Measurements from ENCODE around the gene STIP1. TPM values are rescaled to one million over a fixed set of nuclear protein-coding genes. Genes with fewer than 3 reads are reported as not detected.

STIP1 gene
- total RNA-seq, 1 experiment from 2014 or later = 557 TPM

- intact Hi-C loops (cut with micrococcal nuclease) = no loop called here
- Histone ChIP-seq H4K20me1 (ENCODE audit: low read length) (peaks cover 8% of the 10 kb centered on the region; the same call in 1 of the 2 replicates), H3F3A (ENCODE audit: low read length, unreplicated experiment) (peaks cover 11% of the 10 kb centered on the region), H3K27me3 (ENCODE audit: low read length) (no peaks in the 10 kb centered on the region), H3K27ac (ENCODE audit: low read length) (no peak overlapping the region), H2AFZ (ENCODE audit: low read length) (no peak overlapping the region), H3K36me3 (ENCODE audit: low read depth, low read length) (peaks cover 14% of the 10 kb centered on the region; the same call in 1 of the 2 replicates), H3K4me1 (ENCODE audit: insufficient read depth, low read length) (peaks cover 56% of the 10 kb centered on the region), H3K9ac (ENCODE audit: low read length) (no peak overlapping the region), H3K79me2 (ENCODE audit: low read length) (peaks cover 48% of the 10 kb centered on the region), H3K9me2 (replicated peaks; ENCODE audit: low read length) (no peaks in the 10 kb centered on the region), H3K9me3 (ENCODE audit: low read length) (no peaks in the 10 kb centered on the region), H3K4me3 (ENCODE audit: low read length) (peak overlapping the region; percentile 80; the same call in 1 of the 2 replicates), H3K4me2 (ENCODE audit: low read length) (peak overlapping the region; percentile 94)
- ATAC-seq (no peak), DNase-seq (no peak)
- no TSS peak for BruUV-seq (replicated peaks)
- CTCF ChIA-PET = no interaction called here
- POLR2A ChIA-PET (ENCODE audit: unreplicated experiment) = interaction anchor here (1.0 kb wide), 1 partner anchor 17 kb away, joined by 3 read pairs; no protein-coding TSS in a partner anchor
- TF ChIP-seq EZH2phosphoT487 (IDR thresholded peaks at IDR 0.05; ENCODE audit: borderline replicate concordance, low read length) (no peak), CTCF (conservative IDR thresholded peaks at IDR 0.05; ENCODE audit: low read depth, low read length) (no peak), EZH2 (IDR thresholded peaks at IDR 0.05; ENCODE audit: low read length, unreplicated experiment) (no peak)
These were observed 58.1 kb downstream of the STIP1 start for GRCh38 chr11:64244107-64244506.

GRCh38 chr11:64244966-64245365, 59.0 kb downstream of the STIP1 start:
- intact Hi-C loops (cut with micrococcal nuclease) = no loop called here
- peaks cover 14% of the 10 kb centered on the region; the same call in 1 of the 2 replicates for H3K36me3 ChIP-seq (ENCODE audit: low read depth, low read length)
- peaks cover 48% of the 10 kb centered on the region for H3K79me2 ChIP-seq (ENCODE audit: low read length)
- peaks cover 8% of the 10 kb centered on the region; the same call in 1 of the 2 replicates for H4K20me1 ChIP-seq (ENCODE audit: low read length)
- no peak for DNase-seq
- no peak overlapping the region for H2AFZ ChIP-seq (ENCODE audit: low read length)
- H3K27me3 ChIP-seq (ENCODE audit: low read length) = no peaks in the 10 kb centered on the region
- peak overlapping the region; percentile 80 for H3K4me3 ChIP-seq (ENCODE audit: low read length)
- H3F3A ChIP-seq (ENCODE audit: low read length, unreplicated experiment) = peaks cover 8% of the 10 kb centered on the region
- no peaks in the 10 kb centered on the region for H3K9me2 ChIP-seq (replicated peaks; ENCODE audit: low read length)
- H3K9ac ChIP-seq (ENCODE audit: low read length) = peak overlapping the region; percentile 93
- peak overlapping the region; percentile 94 for H3K27ac ChIP-seq (ENCODE audit: low read length)
- BruUV-seq (replicated peaks) = TSS peak; percentile 31
- H3K4me2 ChIP-seq (ENCODE audit: low read length) = peak overlapping the region; percentile 94
- no peaks in the 10 kb centered on the region for H3K9me3 ChIP-seq (ENCODE audit: low read length)
- POLR2A ChIA-PET (ENCODE audit: unreplicated experiment) = interaction anchor here (0.7 to 2.6 kb wide), 4 partner anchors 7 to 1671 kb away, joined by 5 to 17 read pairs (median 11); partner anchors contain the start of genes NUDT22 and STIP1
- peaks cover 52% of the 10 kb centered on the region for H3K4me1 ChIP-seq (ENCODE audit: insufficient read depth, low read length)
- no peak for ATAC-seq
- CTCF ChIA-PET = interaction anchor here (1.3 kb wide), 1 partner anchor 41 kb away, joined by 3 read pairs; no protein-coding TSS in a partner anchor
- TF ChIP-seq CTCF (conservative IDR thresholded peaks at IDR 0.05; ENCODE audit: low read depth, low read length) (no peak), EZH2 (IDR thresholded peaks at IDR 0.05; ENCODE audit: low read length, unreplicated experiment) (no peak), EZH2phosphoT487 (IDR thresholded peaks at IDR 0.05; ENCODE audit: borderline replicate concordance, low read length) (no peak)

- no peaks in the 10 kb centered on the region for H3K27me3 ChIP-seq (ENCODE audit: low read length)
- H3K27ac ChIP-seq (ENCODE audit: low read length) = peak overlapping the region; percentile 94
- ChIA-PET POLR2A (ENCODE audit: unreplicated experiment) (interaction anchor here (0.7 to 2.6 kb wide), 6 partner anchors 8 to 1670 kb away, joined by 5 to 18 read pairs (median 11); partner anchors contain the start of genes NUDT22 and STIP1), CTCF (interaction anchor here (1.0 to 1.3 kb wide), 2 partner anchors 8 to 41 kb away, joined by 3 read pairs; no protein-coding TSS in a partner anchor)
- H3K4me2 ChIP-seq (ENCODE audit: low read length) = peak overlapping the region; percentile 94
- H2AFZ ChIP-seq (ENCODE audit: low read length) = no peak overlapping the region
- H3F3A ChIP-seq (ENCODE audit: low read length, unreplicated experiment) = peaks cover 3% of the 10 kb centered on the region
- TF ChIP-seq EZH2 (IDR thresholded peaks at IDR 0.05; ENCODE audit: low read length, unreplicated experiment) = no peak
- TF ChIP-seq EZH2phosphoT487 (IDR thresholded peaks at IDR 0.05; ENCODE audit: borderline replicate concordance, low read length) = no peak
- no peak for TF ChIP-seq CTCF (conservative IDR thresholded peaks at IDR 0.05; ENCODE audit: low read depth, low read length)
- H3K79me2 ChIP-seq (ENCODE audit: low read length) = peaks cover 48% of the 10 kb centered on the region
- no peaks in the 10 kb centered on the region for H3K9me2 ChIP-seq (replicated peaks; ENCODE audit: low read length)
- DNase-seq (peak; percentile 55), ATAC-seq (peak; percentile 0; the same call in 1 of the 2 replicates)
- H3K9ac ChIP-seq (ENCODE audit: low read length) = peak overlapping the region; percentile 93
- H3K4me3 ChIP-seq (ENCODE audit: low read length) = peak overlapping the region; percentile 80
- intact Hi-C loops (cut with micrococcal nuclease) = no loop called here
- peaks cover 8% of the 10 kb centered on the region; the same call in 1 of the 2 replicates for H4K20me1 ChIP-seq (ENCODE audit: low read length)
- peaks cover 14% of the 10 kb centered on the region; the same call in 1 of the 2 replicates for H3K36me3 ChIP-seq (ENCODE audit: low read depth, low read length)
- peaks cover 47% of the 10 kb centered on the region for H3K4me1 ChIP-seq (ENCODE audit: insufficient read depth, low read length)
- H3K9me3 ChIP-seq (ENCODE audit: low read length) = no peaks in the 10 kb centered on the region
- BruUV-seq (replicated peaks) = no TSS peak
These were observed 59.4 kb downstream of the STIP1 start for GRCh38 chr11:64245401-64245796.
